Endothelial cell of umbilical vein (primary cell): ENCODE results near the gene C20orf141. TPM values are rescaled to one million over a fixed set of nuclear protein-coding genes. Genes with fewer than 3 reads are reported as not detected.

Experiments used
- BruUV-seq: library from RNA; stranded (reverse); fragments of 400-500 nt; replicated peaks from 2 replicates; lab custom pipeline; 2021; lab: Mats Ljungman, UMichigan
- CTCF ChIA-PET: fragments of 300-600, 350-600 bp; sonication (Branson Sonifier 250); formaldehyde crosslinking; loops from one replicate; lab custom pipeline; 2021; ENCODE audit warnings: antibody characterized with exemption, inconsistent platforms; lab: Charles Lee
- POLR2A ChIA-PET: fragments of 300-600, 350-600 bp; sonication (Branson Sonifier 250); formaldehyde crosslinking; loops from one replicate; lab custom pipeline; 2021; ENCODE audit warnings: antibody characterized with exemption, inconsistent platforms; lab: Charles Lee
- DNase-seq: peaks from one replicate; pipeline ENCODE4 v3.0.0-alpha.2; 2011; ENCODE audit warnings: low read depth, low spot score
- FAIRE-seq: peaks from 2 replicates; lab custom pipeline; 2011; peaks lifted over from hg19 to GRCh38; lab: Jason Lieb, UNC
- H2AFZ ChIP-seq: 2 replicates; pipeline ENCODE4 v1.6.0; 2012; ENCODE audit warnings: low read depth, low read length, control low read depth, inconsistent platforms
- H3K27ac ChIP-seq: 2 replicates; pipeline ENCODE4 v1.5.1; 2011; ENCODE audit warnings: low read depth, mild to moderate bottlenecking, control low read depth, low read length, moderate library complexity; ENCODE audit not compliant: insufficient read depth
- H3K27me3 ChIP-seq, 2 experiments: 2 replicates each; pipeline versions ENCODE4 v1.6.0 to v1.6.1; 2011; ENCODE audit warnings: low read length in 2 of 2, mixed read lengths in 1 of 2; ENCODE audit not compliant: control insufficient read depth in 2 of 2, insufficient read depth in 2 of 2
- H3K36me3 ChIP-seq, 2 experiments: 2 replicates in 1 of 2; 3 replicates in 1 of 2; pipeline ENCODE4 v1.5.1; 2011; ENCODE audit warnings: low read length in 2 of 2, mild to moderate bottlenecking in 1 of 2, moderate library complexity in 1 of 2; ENCODE audit not compliant: control insufficient read depth in 2 of 2, insufficient read depth in 2 of 2; ENCODE audit errors: extremely low read depth in 1 of 2
- H3K4me1 ChIP-seq: 3 replicates; pipeline ENCODE4 v1.5.1; 2011; ENCODE audit warnings: mild to moderate bottlenecking, low read length; ENCODE audit not compliant: control insufficient read depth, insufficient read depth; ENCODE audit errors: extremely low read depth
- H3K4me2 ChIP-seq: 2 replicates; pipeline ENCODE4 v1.6.1; 2011; ENCODE audit warnings: low read length, control low read depth, mixed read lengths; ENCODE audit not compliant: insufficient read depth
- H3K4me3 ChIP-seq, 3 experiments: fragments of 200-600 bp in 1 of 3; sonication (generic), shearing (Covaris generic) in 1 of 3; replicated peaks in 1 of 3; 2 replicates each; pipeline ENCODE4 v1.5.1; 2011 to 2016; ENCODE audit warnings: control low read depth in 3 of 3, low read length in 3 of 3, mild to moderate bottlenecking in 2 of 3, inconsistent platforms in 1 of 3, low read depth in 1 of 3, moderate library complexity in 1 of 3; ENCODE audit not compliant: insufficient read depth in 1 of 3
- H3K79me2 ChIP-seq: 2 replicates; pipeline ENCODE4 v1.6.0; 2012; ENCODE audit warnings: low read length, inconsistent platforms; ENCODE audit not compliant: control insufficient read depth, insufficient read depth
- H3K9ac ChIP-seq: replicated peaks from 2 replicates; pipeline ENCODE3; 2011; ENCODE audit warnings: low read length, control low read depth; ENCODE audit not compliant: insufficient read depth; ENCODE audit errors: extremely low read depth
- H3K9me1 ChIP-seq: replicated peaks from 3 replicates; pipeline ENCODE4 v1.6.0; 2011; ENCODE audit warnings: mild to moderate bottlenecking, low read length; ENCODE audit not compliant: control insufficient read depth, insufficient read depth; ENCODE audit errors: extremely low read depth
- H3K9me3 ChIP-seq: replicated peaks from 2 replicates; pipeline ENCODE4 v1.5.1; 2012; ENCODE audit warnings: low read length, inconsistent platforms; ENCODE audit not compliant: control insufficient read depth, insufficient read depth
- H4K20me1 ChIP-seq: replicated peaks from 2 replicates; pipeline ENCODE3; 2011; ENCODE audit warnings: mild to moderate bottlenecking, low read length; ENCODE audit not compliant: control insufficient read depth, insufficient read depth; ENCODE audit errors: extremely low read depth
- EZH2 ChIP-seq: IDR thresholded peaks from 2 replicates; pipeline ENCODE4 v1.6.1; 2012; ENCODE audit warnings: borderline replicate concordance, low read depth, mild to moderate bottlenecking, moderate library complexity, low read length, inconsistent platforms; ENCODE audit not compliant: severe bottlenecking
- FOS ChIP-seq: IDR thresholded peaks from 2 replicates; pipeline ENCODE4 v1.6.1; 2011; ENCODE audit warnings: mild to moderate bottlenecking, low read length, moderate library complexity, borderline replicate concordance; ENCODE audit not compliant: insufficient read depth
- GATA2 ChIP-seq: IDR thresholded peaks from 2 replicates; pipeline ENCODE4 v1.7.0; 2011; ENCODE audit warnings: low read depth, mild to moderate bottlenecking, moderate library complexity, mixed read lengths, low read length; ENCODE audit not compliant: insufficient read length, insufficient read depth
- JUN ChIP-seq: IDR thresholded peaks from 2 replicates; pipeline ENCODE4 v1.6.1; 2011; ENCODE audit warnings: borderline replicate concordance, low read depth; ENCODE audit not compliant: insufficient read length, insufficient read depth
- MAX ChIP-seq: IDR thresholded peaks from 2 replicates; pipeline ENCODE4 v1.6.1; 2011; ENCODE audit not compliant: insufficient read depth, insufficient read length
- MYC ChIP-seq: IDR thresholded peaks from one replicate; pipeline ENCODE4 v1.6.1; 2011; ENCODE audit warnings: mild to moderate bottlenecking, low read depth, low read length
- POLR2A ChIP-seq: IDR thresholded peaks from 2 replicates; pipeline ENCODE4 v1.6.1; 2012; ENCODE audit warnings: low read depth, mild to moderate bottlenecking, control low read depth, low read length
- POLR2AphosphoS5 ChIP-seq: IDR thresholded peaks from 2 replicates; pipeline ENCODE4 v1.6.1; 2012; ENCODE audit warnings: low read depth, mild to moderate bottlenecking, control low read depth, low read length, moderate library complexity; ENCODE audit not compliant: insufficient read depth
- dilution Hi-C: fragments of 300-500 bp; cut with MboI; formaldehyde crosslinking; loops from one replicate; pipeline ENCODE4 v1.15.0; 2019; ENCODE audit warnings: low sequenced_read_pairs; ENCODE audit not compliant: extremely low pct_ligation_motif_present
- intact Hi-C: fragments of 100-400 bp; cut with micrococcal nuclease; formaldehyde crosslinking; loops from one replicate; pipeline ENCODE4 v1.10.0; 2022
- polyA plus RNA-seq, 4 experiments: library from polyadenylated mRNA; depleted of rRNA in 3 of 4; stranded (reverse) in 3 of 4; unstranded in 1 of 4; fragments of >200 nt; gene quantifications; 2 replicates each; pipeline versions ENCODE4 v1.2.1 to v1.2.3, GENCODE V29; 2011 to 2012; ENCODE audit warnings: missing spikeins in 1 of 4
- total RNA-seq: library from RNA; stranded (reverse); gene quantifications from 2 replicates; pipeline ENCODE4 v1.2.3, GENCODE V29; 2021
- TF ChIP-seq, protein P1 (sequence below), 2 donors: IDR thresholded peaks; 1 replicate in 1 of 2; 2 replicates in 1 of 2; pipeline ENCODE4 v1.5.1; 2011; ENCODE audit warnings: low read length in 2 of 2, mild to moderate bottlenecking in 2 of 2, moderate library complexity in 2 of 2, control low read depth in 1 of 2, inconsistent platforms in 1 of 2, low read depth in 1 of 2; ENCODE audit not compliant: insufficient read depth in 1 of 2; ENCODE audit errors: extremely low read depth in 1 of 2

The C20orf141 gene
- total and polyA plus RNA-seq, 2 donors (not counting 3 experiments of a cell fraction or from before 2014, with no cell fraction given) = not detected

- peaks cover 46 to 67% of the 10 kb centered on the region in 2 experiments for H3K27me3 ChIP-seq
- intact Hi-C loops = no loop called here
- no peak overlapping the region for H3K4me3 ChIP-seq
- no peaks in the 10 kb centered on the region for H3K9me1 ChIP-seq
- no peaks in the 10 kb centered on the region for H3K4me1 ChIP-seq
- no peaks in the 10 kb centered on the region for H3K79me2 ChIP-seq
- H3K4me2 ChIP-seq = no peak overlapping the region
- no peak for TF ChIP-seq POLR2AphosphoS5
- no peak for TF ChIP-seq GATA2
- TF ChIP-seq, protein P1, sequence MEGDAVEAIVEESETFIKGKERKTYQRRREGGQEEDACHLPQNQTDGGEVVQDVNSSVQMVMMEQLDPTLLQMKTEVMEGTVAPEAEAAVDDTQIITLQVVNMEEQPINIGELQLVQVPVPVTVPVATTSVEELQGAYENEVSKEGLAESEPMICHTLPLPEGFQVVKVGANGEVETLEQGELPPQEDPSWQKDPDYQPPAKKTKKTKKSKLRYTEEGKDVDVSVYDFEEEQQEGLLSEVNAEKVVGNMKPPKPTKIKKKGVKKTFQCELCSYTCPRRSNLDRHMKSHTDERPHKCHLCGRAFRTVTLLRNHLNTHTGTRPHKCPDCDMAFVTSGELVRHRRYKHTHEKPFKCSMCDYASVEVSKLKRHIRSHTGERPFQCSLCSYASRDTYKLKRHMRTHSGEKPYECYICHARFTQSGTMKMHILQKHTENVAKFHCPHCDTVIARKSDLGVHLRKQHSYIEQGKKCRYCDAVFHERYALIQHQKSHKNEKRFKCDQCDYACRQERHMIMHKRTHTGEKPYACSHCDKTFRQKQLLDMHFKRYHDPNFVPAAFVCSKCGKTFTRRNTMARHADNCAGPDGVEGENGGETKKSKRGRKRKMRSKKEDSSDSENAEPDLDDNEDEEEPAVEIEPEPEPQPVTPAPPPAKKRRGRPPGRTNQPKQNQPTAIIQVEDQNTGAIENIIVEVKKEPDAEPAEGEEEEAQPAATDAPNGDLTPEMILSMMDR (IDR thresholded peaks at IDR 0.05; ENCODE audit: extremely low read depth in 1 of 2, insufficient read depth in 1 of 2, low read depth in 1 of 2, low read length in 2 of 2) = no peak
- TF ChIP-seq FOS = no peak
- no peak for TF ChIP-seq EZH2
- TF ChIP-seq MYC = no peak
- no peak for TF ChIP-seq POLR2A
- TF ChIP-seq JUN = no peak
- no peak for TF ChIP-seq MAX
- H3K36me3 ChIP-seq = no peaks in the 10 kb centered on the region
- no peaks in the 10 kb centered on the region for H3K9me3 ChIP-seq
- no peak for FAIRE-seq
- H4K20me1 ChIP-seq = no peaks in the 10 kb centered on the region
- dilution Hi-C loops = no loop called here
- ChIA-PET POLR2A (no interaction called here), CTCF (no interaction called here)
- H2AFZ ChIP-seq = no peak overlapping the region
- BruUV-seq = no TSS peak
- H3K27ac ChIP-seq = no peak overlapping the region
- no peak for DNase-seq
- H3K9ac ChIP-seq = no peak overlapping the region
Measured at GRCh38 chr20:2806351-2806701, 8.5 kb upstream of the C20orf141 start.
